Panc1 (cell line): ENCODE results near the gene TOR1AIP1. TPM values are rescaled to one million over a fixed set of nuclear protein-coding genes. Genes with fewer than 3 reads are reported as not detected.

Source experiments
- ATAC-seq: fragments of 200-7000 bp; cut with Tn5 transposase; 2 replicates; pipeline ENCODE4 v1.9.1; 2020; ENCODE audit warnings: mild to moderate bottlenecking, moderate library complexity
- BruUV-seq: library from RNA; stranded (reverse); fragments of 400-500 nt; replicated peaks from 2 replicates; lab custom pipeline; 2021; lab: Mats Ljungman, UMichigan
- CTCF ChIA-PET: fragments of 300-600 bp; sonication (Branson Sonifier 250); formaldehyde crosslinking; loops from one replicate; lab custom pipeline; 2022; ENCODE audit warnings: antibody characterized with exemption; lab: Charles Lee
- POLR2A ChIA-PET: fragments of 300-600 bp; sonication (Branson Sonifier 250); formaldehyde crosslinking; loops from one replicate; lab custom pipeline; 2022; ENCODE audit warnings: antibody characterized with exemption; lab: Charles Lee
- DNase-seq: peaks from one replicate; pipeline ENCODE4 v3.0.0-alpha.2; 2010; ENCODE audit warnings: low read depth, low spot score
- H3K27ac ChIP-seq: 2 replicates; pipeline ENCODE4 v1.5.1; 2011; ENCODE audit warnings: mild to moderate bottlenecking, low read length, inconsistent platforms
- H3K27me3 ChIP-seq: fragments of 200-500 bp; sonication (Bioruptor generic); 2 replicates; pipeline ENCODE4 v1.6.0; 2014; ENCODE audit warnings: low read length, inconsistent platforms; ENCODE audit not compliant: control insufficient read depth, insufficient read depth
- H3K36me3 ChIP-seq: fragments of 200-500 bp; sonication (Bioruptor generic); 2 replicates; pipeline ENCODE4 v1.5.1; 2014; ENCODE audit warnings: inconsistent platforms, mild to moderate bottlenecking, low read length, moderate library complexity; ENCODE audit not compliant: control insufficient read depth, insufficient read depth
- H3K4me1 ChIP-seq: 2 replicates; pipeline ENCODE4 v1.5.1; 2011; ENCODE audit warnings: inconsistent platforms, mild to moderate bottlenecking, low read length, moderate library complexity; ENCODE audit not compliant: control insufficient read depth, insufficient read depth
- H3K4me3 ChIP-seq, 2 experiments: 2 replicates each; pipeline ENCODE4 v1.5.1; 2011 to 2012; ENCODE audit warnings: low read depth in 2 of 2, low read length in 2 of 2, mild to moderate bottlenecking in 2 of 2, inconsistent platforms in 1 of 2, moderate library complexity in 1 of 2
- H3K9me3 ChIP-seq: fragments of 200-500 bp; sonication (Bioruptor generic); 2 replicates; pipeline ENCODE4 v1.5.1; 2014; ENCODE audit warnings: low read depth, mild to moderate bottlenecking, inconsistent platforms, low read length, moderate library complexity; ENCODE audit not compliant: control insufficient read depth, insufficient read depth
- CTCF ChIP-seq: fragments of 450-650 bp; IDR thresholded peaks from 2 replicates; pipeline ENCODE4 v1.5.1; 2017; ENCODE audit warnings: mild to moderate bottlenecking
- POLR2AphosphoS5 ChIP-seq: IDR thresholded peaks from 2 replicates; pipeline ENCODE4 v1.6.1; 2012; ENCODE audit warnings: mild to moderate bottlenecking, low read depth, low read length, moderate library complexity
- REST ChIP-seq, 2 experiments: IDR thresholded peaks; 2 replicates each; pipeline ENCODE4 v1.6.1; 2011 to 2012; ENCODE audit warnings: low read depth in 2 of 2, control low read depth in 1 of 2, low read length in 1 of 2, mild to moderate bottlenecking in 1 of 2, moderate library complexity in 1 of 2; ENCODE audit not compliant: insufficient read depth in 1 of 2
- SIN3A ChIP-seq: IDR thresholded peaks from 2 replicates; pipeline ENCODE4 v1.6.1; 2012; ENCODE audit warnings: low read depth, mild to moderate bottlenecking, low read length, moderate library complexity, borderline replicate concordance; ENCODE audit not compliant: insufficient read depth
- TCF7L2 ChIP-seq: IDR thresholded peaks from 2 replicates; pipeline ENCODE4 v1.6.1; 2011; ENCODE audit warnings: mild to moderate bottlenecking, low read depth, low read length, inconsistent platforms
- in situ Hi-C: cut with HindIII; loops from 2 replicates; pipeline ENCODE4 v1.10.0; 2016; ENCODE audit warnings: low sequenced_read_pairs, low pct_unique_long_range_greater_than_20kb
- intact Hi-C: fragments of 100-400 bp; cut with micrococcal nuclease; formaldehyde crosslinking; loops from one replicate; pipeline ENCODE4 v1.10.0; 2022; ENCODE audit not compliant: unreplicated experiment
- total RNA-seq: library from RNA; stranded (reverse); gene quantifications from one replicate; pipeline ENCODE4 v1.2.1, GENCODE V29; 2021; ENCODE audit not compliant: unreplicated experiment

Gene TOR1AIP1
- total RNA-seq, 1 experiment from 2014 or later: 62.0 TPM

DNA sequence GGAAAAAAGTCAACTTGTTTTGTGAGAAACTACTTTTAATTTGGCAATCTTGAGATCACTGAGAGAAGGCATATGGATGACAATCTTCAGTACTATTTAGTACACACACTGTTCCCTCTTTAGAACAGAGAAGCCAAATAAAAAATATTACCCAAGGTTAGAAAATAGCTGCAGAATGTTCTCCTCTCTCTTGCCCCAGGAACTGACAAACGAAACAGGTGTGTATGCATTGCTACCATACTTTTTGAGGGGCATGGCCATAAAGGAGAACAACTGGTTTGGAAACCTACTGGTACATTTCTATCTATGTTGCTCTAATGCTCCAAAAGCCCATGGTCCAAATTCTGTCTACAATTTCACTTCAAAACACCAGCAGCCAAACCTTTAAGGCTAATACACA is 10.1 kb upstream of the TOR1AIP1 start:
- ATAC-seq: no peak
- CTCF ChIA-PET: no interaction called here
- intact Hi-C loops: no loop called here

GRCh38 chr1:179872558-179872957 is 9.5 kb upstream of the TOR1AIP1 start:
- BruUV-seq: no TSS peak
- H3K4me1 ChIP-seq: peaks cover 11% of the 10 kb centered on the region; the same call in 1 of the 2 replicates
- ATAC-seq: no peak
- H3K36me3 ChIP-seq: peaks cover 31% of the 10 kb centered on the region
- H3K27ac ChIP-seq: no peak overlapping the region
- CTCF ChIA-PET: no interaction called here
- TF ChIP-seq REST (IDR thresholded peaks at IDR 0.05; ENCODE audit: insufficient read depth in 1 of 2, low read depth in 2 of 2, low read length in 1 of 2) (no peak), POLR2AphosphoS5 (no peak), TCF7L2 (no peak), SIN3A (no peak), CTCF (no peak)
- POLR2A ChIA-PET: no interaction called here
- in situ Hi-C loops: no loop called here
- H3K27me3 ChIP-seq: no peaks in the 10 kb centered on the region
- H3K4me3 ChIP-seq: no peak overlapping the region
- intact Hi-C loops: no loop called here
- no peak for DNase-seq
- no peaks in the 10 kb centered on the region for H3K9me3 ChIP-seq

More for the DNA sequence above, 10.1 kb upstream of the TOR1AIP1 start:
- no peak overlapping the region for H3K4me3 ChIP-seq
- H3K36me3 ChIP-seq: peaks cover 31% of the 10 kb centered on the region
- H3K9me3 ChIP-seq: no peaks in the 10 kb centered on the region
- in situ Hi-C loops: no loop called here
- no peak overlapping the region for H3K27ac ChIP-seq
- TF ChIP-seq POLR2AphosphoS5: no peak
- no peak for TF ChIP-seq REST (IDR thresholded peaks at IDR 0.05; ENCODE audit: insufficient read depth in 1 of 2, low read depth in 2 of 2, low read length in 1 of 2)
- no peak for TF ChIP-seq TCF7L2
- no peak for TF ChIP-seq CTCF
- no peak for TF ChIP-seq SIN3A
- H3K4me1 ChIP-seq: peaks cover 11% of the 10 kb centered on the region; the same call in 1 of the 2 replicates
- H3K27me3 ChIP-seq: no peaks in the 10 kb centered on the region
- BruUV-seq: no TSS peak
- no peak for DNase-seq
- POLR2A ChIA-PET: no interaction called here
